ENCODE data around the gene SSRP1. TPM values are rescaled to one million over a fixed set of nuclear protein-coding genes. Genes with fewer than 3 reads are reported as not detected.
"Not testable (repeated sequence)": the region's sequence is repeated elsewhere in the genome, so short reads cannot be mapped to it uniquely, and the experiment has no call there.

Gene SSRP1
- total and polyA plus RNA-seq, 7 donors: 30.5 to 91.3 (median 54.6) TPM

DNA sequence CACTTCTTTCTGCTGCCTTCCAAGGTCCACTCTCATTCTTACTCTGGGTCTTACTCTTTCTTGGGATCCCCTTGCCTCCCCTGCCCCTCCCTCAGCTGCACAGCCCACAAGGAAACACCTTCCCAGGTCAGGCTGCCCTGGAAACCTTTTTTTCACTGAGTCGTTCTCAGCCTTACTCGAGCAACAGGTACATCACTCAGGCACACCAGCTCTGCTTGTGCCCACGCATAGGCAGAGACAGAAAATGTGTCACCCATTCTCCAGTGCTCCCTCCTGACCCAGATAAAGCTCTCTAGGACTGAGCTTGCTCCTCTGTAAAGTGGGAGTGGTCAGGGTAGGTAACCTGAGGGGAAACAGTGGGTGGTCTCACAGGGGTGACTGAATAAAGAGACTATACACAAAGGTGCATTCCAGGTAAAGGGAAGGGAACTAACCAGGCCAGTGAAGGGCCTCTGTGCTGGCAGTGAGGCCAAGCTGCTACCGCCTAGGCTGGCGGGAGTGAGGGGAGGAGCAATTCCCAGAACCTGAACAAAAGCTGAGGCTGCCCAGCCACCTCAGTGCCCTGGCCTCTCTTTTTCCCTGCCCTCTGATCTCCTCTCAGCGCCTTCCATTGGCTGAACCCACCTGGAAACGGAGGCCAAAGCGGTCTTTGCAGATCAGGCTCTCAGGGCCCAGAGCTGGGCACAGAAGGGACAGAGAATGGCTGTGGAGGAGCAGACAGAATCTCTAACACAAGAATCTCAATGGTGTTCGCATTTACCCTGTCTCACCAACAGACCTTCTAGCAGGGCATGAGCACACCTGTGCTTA, 29.4 kb upstream of the SSRP1 start:
- no peak for DNase-seq
- TF ChIP-seq POLR2AphosphoS5 (IDR thresholded peaks at IDR 0.05) (no peak), EP300 (IDR thresholded peaks at IDR 0.05) (no peak), POLR2A (IDR thresholded peaks at IDR 0.05) (no peak)
- TF ChIP-seq, protein P1, sequence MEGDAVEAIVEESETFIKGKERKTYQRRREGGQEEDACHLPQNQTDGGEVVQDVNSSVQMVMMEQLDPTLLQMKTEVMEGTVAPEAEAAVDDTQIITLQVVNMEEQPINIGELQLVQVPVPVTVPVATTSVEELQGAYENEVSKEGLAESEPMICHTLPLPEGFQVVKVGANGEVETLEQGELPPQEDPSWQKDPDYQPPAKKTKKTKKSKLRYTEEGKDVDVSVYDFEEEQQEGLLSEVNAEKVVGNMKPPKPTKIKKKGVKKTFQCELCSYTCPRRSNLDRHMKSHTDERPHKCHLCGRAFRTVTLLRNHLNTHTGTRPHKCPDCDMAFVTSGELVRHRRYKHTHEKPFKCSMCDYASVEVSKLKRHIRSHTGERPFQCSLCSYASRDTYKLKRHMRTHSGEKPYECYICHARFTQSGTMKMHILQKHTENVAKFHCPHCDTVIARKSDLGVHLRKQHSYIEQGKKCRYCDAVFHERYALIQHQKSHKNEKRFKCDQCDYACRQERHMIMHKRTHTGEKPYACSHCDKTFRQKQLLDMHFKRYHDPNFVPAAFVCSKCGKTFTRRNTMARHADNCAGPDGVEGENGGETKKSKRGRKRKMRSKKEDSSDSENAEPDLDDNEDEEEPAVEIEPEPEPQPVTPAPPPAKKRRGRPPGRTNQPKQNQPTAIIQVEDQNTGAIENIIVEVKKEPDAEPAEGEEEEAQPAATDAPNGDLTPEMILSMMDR (IDR thresholded peaks at IDR 0.05): no peak
- H3K9me3 ChIP-seq: no peaks in the 10 kb centered on the region
- H3K27me3 ChIP-seq: peaks cover 0 to 5% (median 0%) of the 10 kb centered on the region in 3 donors
- H3K4me3 ChIP-seq: no peak overlapping the region
- intact Hi-C loops (cut with DNase I): no loop called here
- no peak overlapping the region for H3K27ac ChIP-seq
- no peaks in the 10 kb centered on the region for H3K36me3 ChIP-seq
- H3K4me1 ChIP-seq: no peaks in the 10 kb centered on the region
- WGBS, 2 donors: 79 to 85% methylated on average over 9 of the region's 9 CpGs

DNA sequence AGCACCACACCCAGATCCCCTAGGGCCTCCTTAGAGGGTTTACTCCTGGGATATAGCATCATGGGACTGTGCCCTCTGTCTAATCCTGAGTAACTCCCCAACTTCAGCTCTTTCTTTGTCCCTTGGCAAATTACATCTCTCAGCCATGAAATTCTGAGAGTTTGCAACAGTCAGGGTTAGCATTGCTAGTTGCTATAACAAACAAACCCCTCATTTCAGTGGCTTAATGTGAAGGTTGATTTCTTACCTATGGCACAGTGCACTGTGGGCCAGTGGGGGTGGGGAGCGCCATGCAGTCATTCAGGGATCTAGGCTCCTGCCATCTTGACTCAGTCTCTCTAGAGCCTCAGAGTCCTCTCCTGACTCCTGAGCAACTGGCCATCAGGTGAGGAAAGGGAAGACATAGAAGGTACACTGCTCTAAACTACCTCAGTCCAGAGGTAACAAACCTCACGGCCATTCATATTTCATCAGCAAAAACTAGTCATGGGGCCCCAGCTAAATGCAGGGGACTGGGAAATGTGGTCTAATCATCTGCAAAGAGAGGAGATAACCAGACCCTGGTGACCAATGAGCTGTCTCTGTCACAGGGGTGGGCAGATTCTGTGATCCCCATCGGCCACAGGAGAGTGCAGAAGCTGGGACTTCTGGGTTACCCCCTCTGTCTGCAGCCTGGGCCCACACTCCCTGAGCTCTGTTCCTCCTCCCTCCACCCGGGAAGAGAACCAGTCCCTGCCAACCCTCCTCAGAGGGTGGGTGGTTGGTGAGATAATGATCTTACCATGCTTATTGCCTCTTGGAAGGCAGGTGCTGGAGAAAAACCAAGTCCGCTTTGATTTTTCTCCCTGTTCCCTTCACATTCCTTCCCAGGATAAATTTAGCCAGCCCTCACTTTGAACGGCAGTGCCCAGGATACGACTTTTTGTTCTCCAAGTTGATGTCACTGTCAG, 27.7 kb upstream of the SSRP1 start:
- no peaks in the 10 kb centered on the region for H3K36me3 ChIP-seq
- WGBS, 2 donors: 58 to 76% methylated on average over 7 of the region's 7 CpGs
- H3K4me1 ChIP-seq: no peaks in the 10 kb centered on the region
- H3K27ac ChIP-seq: no peak overlapping the region
- no peaks in the 10 kb centered on the region for H3K9me3 ChIP-seq
- H3K27me3 ChIP-seq: peaks cover 0 to 5% (median 0%) of the 10 kb centered on the region in 3 donors
- intact Hi-C loops (cut with DNase I): no loop called here
- no peak overlapping the region for H3K4me3 ChIP-seq
- TF ChIP-seq, protein P1 (IDR thresholded peaks at IDR 0.05): no peak
- TF ChIP-seq POLR2A (IDR thresholded peaks at IDR 0.05): no peak
- no peak for TF ChIP-seq EP300 (IDR thresholded peaks at IDR 0.05)
- no peak for TF ChIP-seq POLR2AphosphoS5 (IDR thresholded peaks at IDR 0.05)
- DNase-seq: no peak

DNA sequence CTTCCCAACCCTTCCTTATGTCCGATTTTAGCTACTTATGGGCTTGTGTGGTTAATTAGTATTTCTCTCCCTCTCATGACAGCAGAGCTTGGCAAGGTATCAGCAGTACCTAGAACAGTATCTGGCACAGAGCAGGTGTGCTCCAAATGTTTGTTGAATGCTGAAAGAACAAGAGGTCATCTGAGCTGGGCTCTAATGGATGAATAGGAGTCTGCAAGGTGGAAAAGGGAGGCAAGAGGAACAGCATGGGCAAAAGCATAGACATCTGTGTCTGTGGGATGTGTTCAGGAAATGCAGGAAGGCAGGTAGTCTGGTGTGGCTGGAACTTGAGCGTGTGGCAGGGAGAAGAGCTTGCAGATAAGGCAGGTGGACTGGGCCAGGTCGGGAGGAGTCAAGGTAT, 26.2 kb upstream of the SSRP1 start:
- no peaks in the 10 kb centered on the region for H3K36me3 ChIP-seq
- peaks cover 0 to 4% (median 0%) of the 10 kb centered on the region in 4 donors for H3K4me1 ChIP-seq
- TF ChIP-seq, protein P1 (IDR thresholded peaks at IDR 0.05): no peak
- TF ChIP-seq POLR2AphosphoS5 (IDR thresholded peaks at IDR 0.05) (no peak), EP300 (IDR thresholded peaks at IDR 0.05) (no peak)
- no peak for DNase-seq
- H3K27me3 ChIP-seq: no peaks in the 10 kb centered on the region
- H3K27ac ChIP-seq: no peak overlapping the region
- H3K9me3 ChIP-seq: no peaks in the 10 kb centered on the region
- intact Hi-C loops (cut with DNase I): no loop called here
- H3K4me3 ChIP-seq: no peak overlapping the region
- 71 to 81% methylated on average over 3 of the region's 3 CpGs for whole genome bisulfite sequencing, 2 donors

DNA sequence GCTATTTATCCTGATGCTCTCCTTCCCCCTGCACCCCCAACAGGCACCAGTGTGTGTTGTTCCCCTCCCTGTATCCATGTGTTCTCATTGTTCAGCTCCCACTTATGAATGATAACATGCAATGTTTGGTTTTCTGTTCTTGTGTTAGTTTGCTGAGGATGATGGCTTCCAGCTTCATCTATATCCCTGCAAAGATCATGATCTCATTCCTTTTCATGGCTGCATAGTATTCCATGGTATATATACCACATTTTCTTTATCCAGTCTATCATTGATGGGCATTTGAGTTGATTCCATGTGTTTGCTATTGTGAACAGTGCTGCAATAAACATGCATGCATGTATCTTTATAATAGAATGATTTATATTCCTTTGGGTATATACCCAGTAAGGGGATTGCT, 25.7 kb upstream of the SSRP1 start:
- DNase-seq; H3K9me3 ChIP-seq; H3K36me3 ChIP-seq; H3K27ac ChIP-seq; intact Hi-C loops (cut with DNase I); H3K4me3 ChIP-seq; H3K4me1 ChIP-seq; H3K27me3 ChIP-seq: not testable (repeated sequence)

DNA sequence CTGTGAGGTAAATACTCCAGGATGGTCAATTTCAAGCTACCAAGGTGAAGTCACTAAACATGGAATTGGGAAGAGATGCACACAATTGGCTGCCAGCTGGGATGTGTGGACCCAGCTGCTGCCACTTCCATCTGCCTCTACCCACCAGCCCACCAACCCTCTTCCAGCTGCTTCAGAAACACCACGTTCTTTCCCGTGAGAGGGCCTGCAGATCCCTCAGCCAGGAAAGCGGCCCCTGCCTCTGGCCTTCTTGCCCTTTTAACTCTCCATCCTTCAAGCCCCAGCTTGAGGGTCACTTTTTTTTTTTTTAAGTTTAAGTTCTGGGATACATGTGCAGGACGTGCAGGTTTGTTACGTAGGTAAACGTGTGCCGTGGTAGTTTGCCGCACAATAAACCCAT, 25.3 kb upstream of the SSRP1 start:
- intact Hi-C loops (cut with DNase I): no loop called here
- H3K27me3 ChIP-seq: no peaks in the 10 kb centered on the region
- H3K9me3 ChIP-seq: no peaks in the 10 kb centered on the region
- peaks cover 0 to 4% (median 0%) of the 10 kb centered on the region in 4 donors for H3K4me1 ChIP-seq
- 93 to 94% methylated on average over 8 of the region's 8 CpGs for WGBS, 2 donors
- H3K36me3 ChIP-seq: no peaks in the 10 kb centered on the region
- H3K4me3 ChIP-seq: no peak overlapping the region
- H3K27ac ChIP-seq: no peak overlapping the region
- DNase-seq: no peak
- TF ChIP-seq, protein P1 (IDR thresholded peaks at IDR 0.05): no peak
- TF ChIP-seq POLR2AphosphoS5 (IDR thresholded peaks at IDR 0.05) (no peak), POLR2A (IDR thresholded peaks at IDR 0.05) (no peak), EP300 (IDR thresholded peaks at IDR 0.05) (no peak)
